Measurements from ENCODE around the gene ZMYND8.
"Not testable (repeated sequence)": the region's sequence is repeated elsewhere in the genome, so short reads cannot be mapped to it uniquely, and the experiment has no call there.

ZMYND8 gene

DNA sequence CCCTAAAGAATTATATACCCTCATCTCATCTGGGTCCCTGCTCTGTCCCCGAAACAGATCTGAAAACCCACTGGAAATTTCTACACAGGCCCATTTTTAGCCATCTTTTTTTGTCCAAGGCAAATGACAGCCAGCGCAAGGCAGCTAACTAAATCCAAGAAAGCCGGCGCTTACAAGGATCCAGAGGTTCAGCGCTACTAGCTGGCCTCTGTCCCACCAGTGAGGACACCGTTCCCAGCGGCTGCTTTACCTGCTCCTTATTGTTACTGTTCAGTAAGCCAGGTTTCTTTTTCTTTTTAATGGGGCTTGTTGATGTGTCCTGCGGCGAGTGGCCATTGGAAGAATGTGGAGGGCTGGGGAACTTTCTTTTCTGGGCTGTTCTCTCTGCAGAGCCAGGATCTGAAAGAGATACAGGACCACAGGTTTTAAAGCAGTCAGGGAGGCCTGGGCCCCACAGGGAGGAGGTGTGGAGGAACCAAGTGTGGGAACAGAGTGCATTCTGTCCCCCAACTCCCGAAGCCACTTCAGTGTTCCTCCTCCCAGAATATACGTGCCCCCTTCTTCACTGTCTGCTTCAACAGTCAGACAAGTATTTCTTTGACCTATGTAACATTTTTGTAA is 46.6 kb downstream of the ZMYND8 start:
- DNase-seq: no peak

DNA sequence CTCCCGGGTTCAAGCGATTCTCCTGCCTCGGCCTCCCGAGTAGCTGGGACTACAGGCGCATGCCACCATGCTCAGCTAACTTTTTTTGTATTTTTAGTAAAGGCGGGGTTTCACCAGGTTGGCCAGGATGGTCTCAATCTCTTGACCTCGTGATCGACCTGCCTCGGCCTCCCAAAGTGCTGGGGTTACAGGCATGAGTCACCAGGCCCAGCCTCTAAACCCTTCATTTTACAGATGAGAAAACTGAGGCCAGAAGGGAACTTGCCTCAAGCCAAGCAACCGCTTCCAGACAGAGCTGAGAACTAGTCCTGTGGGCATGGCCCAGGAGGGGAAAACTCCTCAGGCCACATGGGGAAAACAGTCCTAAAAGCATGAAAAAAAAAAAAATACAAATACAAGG is 47.1 kb downstream of the ZMYND8 start:
- DNase-seq: no peak

DNA sequence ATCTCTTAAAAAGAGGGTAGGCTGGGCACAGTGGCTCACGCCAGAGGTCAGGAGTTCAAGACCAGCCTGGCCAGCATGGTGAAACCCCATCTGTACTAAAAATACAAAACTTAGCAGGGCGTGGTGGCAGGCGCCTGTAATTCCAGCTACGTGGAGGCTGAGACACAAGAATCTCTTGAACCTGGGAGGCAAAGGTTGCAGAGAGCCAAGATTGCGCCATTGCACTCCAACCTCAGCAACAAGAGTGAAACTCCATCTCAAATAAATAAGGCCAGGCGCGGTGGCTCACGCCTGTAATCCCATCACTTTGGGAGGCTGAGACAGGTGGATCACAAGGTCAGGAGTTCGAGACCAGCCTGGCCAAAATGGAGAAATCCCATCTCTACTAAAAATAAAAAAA is 48.9 kb downstream of the ZMYND8 start:
- DNase-seq: not testable (repeated sequence)

DNA sequence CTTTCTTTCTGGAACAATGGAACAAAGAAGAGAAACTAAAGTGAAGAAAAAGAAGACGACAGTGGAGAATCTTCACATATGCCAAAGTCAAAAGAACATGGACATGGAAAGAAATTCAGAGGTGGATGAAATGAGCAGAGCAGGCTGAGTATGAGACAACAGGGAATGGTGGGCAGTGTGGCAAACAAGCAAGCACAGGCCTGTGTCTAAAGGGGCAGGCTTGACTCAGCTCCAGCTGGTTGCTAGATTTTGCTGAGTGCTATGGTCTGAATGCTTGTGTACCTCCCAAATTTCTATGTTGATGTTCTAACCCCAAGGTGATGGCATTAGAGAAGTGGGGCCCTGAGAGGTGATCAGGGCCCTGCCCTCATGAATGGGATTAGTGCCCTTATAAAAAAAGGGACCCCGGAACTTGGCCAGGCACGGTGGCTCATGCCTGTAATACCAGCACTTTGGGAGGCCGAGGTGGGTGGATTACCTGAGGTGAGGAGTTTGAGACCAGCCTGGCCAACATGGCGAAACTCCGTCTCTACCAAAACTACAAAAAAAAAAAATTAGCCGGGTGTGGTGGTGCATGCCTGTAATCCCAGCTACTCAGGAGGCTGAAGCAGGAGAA is 49.6 kb downstream of the ZMYND8 start:
- no peak for DNase-seq

DNA sequence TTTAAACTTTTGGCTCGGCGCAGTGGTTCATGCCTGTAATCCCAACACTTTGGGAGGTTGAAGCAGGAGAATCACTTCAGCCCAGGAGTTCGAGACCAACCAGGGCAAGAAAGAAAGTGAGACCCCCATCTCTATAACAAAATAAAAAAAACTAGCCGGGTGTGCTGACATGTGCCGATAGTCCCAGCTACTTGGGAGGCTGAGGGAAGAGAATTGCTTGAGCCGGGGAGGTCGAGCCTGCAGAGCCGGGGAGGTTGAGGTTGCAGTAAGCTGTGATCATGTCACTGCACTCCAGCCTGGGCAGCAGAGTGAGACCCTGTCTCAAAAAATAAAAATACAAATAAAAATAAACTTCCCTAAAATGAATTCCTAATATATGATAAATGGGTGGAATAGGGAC is 50.4 kb downstream of the ZMYND8 start:
- DNase-seq: no peak

DNA sequence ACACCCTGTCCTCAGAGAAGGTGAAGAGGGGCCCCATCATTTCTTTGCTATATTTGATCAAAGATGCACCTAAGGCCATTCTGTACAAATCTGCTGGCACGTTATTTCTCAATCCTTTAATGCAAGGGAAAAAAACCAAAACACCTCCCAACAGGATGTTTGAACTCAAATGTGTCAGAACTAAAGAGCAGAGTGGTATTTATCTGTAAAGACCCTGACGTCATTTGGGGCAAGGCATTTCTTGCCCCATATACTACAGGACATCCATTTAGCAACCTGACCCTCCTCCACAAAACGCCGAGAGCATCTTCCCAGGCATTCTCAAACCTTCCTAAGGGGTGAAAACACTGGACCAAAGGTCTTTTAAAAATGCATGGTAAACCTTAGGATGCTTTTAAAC is 50.8 kb downstream of the ZMYND8 start:
- DNase-seq: no peak

DNA sequence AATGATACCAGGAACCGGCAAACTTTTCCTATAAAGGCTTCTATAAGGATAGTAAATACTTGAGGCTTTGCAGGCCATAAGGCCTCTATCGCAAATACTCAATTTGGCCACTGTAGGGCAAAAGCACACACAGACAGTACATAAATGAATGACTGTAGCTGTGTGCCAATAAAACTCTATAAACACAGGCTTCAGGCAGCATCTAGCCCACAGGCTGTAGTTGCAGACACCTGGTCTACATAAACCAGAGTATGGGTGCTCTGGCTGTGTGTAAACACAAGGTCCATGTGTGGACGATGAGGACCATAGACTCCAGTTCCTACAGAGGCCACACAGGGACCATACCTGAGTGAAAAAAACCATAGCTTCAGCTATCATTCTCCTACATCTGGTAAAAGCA is 52.2 kb downstream of the ZMYND8 start:
- DNase-seq: no peak

DNA sequence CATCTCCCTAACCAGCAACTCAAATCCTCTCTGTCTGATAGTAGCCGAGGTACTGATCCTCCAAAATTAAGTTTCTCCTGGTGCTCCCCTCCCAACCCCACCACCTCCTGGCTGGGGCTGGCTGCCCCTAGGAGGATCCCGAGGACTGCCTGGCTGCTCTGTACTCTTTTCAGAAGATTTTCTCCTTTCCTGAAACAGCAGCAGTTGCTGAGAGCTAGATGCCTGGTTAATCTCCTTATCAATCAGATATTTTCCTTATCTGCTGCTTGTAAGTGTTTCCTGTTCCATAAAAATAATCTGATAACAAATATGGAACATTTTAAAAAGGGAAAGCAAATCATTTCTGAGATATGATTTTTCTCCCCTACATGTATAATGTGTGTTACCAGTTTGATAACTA is 52.8 kb downstream of the ZMYND8 start:
- no peak for DNase-seq

DNA sequence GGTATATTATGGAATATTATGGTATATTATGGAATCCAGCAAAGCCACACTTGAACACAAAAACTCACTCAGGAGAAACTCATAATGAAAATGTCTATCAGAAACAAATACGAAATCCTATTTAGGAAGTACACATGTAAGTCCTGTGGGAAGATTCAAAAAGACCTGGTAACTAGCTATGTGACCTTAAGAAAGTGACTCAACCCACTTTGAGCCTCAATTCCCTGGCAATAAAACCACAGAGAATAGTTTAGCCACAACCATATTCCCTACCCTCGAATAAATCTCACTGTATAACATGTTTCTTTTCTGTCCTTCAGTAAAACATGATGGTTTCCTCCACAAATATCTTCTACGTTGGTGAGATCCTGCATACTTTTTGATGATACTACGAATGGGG is 56.4 kb downstream of the ZMYND8 start:
- DNase-seq: no peak

DNA sequence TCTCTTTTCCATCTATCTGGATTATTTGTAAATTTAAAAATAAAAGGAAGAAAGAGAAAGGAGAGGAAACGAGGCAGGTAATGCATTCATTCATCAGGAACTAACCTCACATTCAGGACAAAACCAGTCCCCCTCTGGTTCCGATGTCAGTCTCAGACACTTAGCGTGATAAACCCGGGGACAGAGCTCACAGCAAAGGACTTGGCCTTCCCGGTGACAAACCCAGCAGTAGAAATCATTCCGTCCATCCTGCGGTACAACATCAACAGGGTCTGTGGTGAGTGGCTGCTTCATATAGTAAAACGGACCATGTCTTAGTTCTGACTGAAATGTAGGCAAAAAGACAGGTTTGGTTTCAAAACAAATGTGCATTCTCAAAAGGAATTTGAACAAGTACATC is 57.9 kb downstream of the ZMYND8 start:
- DNase-seq: no peak

DNA sequence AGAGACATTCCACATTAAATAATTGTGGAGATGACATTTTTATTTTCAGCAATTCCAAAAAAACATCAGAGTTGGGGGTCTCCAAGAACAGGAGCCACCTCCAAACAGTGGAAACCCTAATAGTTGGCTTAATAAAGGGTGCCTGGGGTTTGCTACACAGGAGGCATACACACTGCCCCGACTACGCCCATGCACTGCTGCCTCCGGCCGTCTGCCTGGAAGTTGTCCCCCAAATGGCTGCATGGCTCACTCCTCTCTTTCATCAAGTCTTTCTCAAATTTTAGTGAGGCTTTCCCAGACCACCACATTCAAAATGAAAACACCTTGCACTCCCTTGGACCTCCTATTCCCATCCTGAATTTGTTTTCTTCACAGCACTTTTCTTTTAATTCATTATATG is 58.8 kb downstream of the ZMYND8 start:
- no peak for DNase-seq

DNA sequence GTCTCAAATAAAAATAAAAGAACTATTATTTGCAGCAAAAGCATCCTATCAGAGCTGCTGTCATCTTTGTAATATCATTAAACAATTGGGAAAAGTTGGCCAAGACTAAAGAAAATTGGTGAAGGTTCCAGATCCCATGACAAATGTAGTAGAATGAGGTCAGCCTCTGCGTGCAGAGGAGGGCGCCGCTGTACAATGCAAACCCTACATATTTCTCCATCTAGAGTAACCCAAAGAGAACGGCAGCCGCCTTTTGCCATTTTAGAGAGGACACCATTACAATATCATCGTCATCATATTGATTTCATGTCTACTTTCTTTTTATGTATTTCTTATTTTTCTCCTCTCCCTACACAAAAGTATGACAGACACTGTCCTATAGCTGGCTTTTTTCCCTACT is 59.5 kb downstream of the ZMYND8 start:
- DNase-seq: no peak

DNA sequence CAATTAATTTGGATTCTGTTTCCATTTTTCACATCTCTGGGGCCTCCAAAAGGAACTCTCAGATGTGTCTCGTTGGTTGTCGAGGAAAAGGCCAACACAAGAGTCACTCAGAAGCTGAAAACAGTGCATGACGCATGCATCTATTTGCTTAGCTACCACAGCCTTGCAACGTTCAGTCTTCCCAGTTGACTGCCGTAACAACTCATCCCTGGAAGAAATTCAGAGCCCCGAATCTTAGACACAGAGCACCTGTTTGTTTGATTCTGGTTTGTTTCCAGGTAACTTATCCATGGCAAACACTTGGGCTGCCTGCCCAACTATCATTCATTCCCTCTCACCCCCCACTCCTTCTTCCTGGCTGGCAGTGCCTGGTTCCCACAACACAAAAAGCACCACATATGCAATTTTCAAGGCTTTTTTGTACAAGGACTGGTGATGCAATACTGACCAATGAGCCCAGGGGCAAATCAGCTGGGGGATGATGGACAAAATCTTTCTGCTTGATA is 60.5 kb downstream of the ZMYND8 start:
- no peak for DNase-seq

DNA sequence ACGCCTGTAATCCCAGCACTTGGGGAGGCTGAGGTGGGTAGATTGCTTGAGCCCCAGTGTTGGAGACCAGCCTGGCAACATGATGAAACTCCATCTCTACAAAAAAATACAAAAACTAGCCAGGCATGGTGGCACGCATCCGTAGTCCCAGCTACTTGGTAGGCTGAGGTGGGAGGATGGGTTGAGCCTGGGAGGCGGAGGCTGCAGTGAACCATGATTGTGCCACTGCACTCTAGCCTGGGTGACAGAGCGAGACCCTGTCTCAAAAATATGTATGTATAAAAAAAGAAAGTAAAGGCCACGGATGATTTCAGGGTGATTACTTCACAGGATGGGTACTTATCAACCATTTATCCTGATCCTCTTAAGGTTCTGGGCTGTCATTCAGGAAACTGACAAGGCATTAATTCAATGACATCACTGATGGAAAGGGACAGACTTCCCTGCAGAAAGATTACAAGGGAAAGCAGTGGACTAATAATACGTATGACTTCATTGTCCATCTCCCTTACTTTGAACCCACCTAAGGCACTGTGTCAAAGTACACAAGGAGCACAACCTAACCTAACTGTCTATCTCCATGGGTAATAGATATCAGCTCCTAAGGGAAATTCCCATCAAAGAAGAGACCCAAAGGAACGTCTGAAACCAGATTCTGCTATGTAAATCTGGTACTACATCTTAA is 61.2 kb downstream of the ZMYND8 start:
- DNase-seq: no peak

DNA sequence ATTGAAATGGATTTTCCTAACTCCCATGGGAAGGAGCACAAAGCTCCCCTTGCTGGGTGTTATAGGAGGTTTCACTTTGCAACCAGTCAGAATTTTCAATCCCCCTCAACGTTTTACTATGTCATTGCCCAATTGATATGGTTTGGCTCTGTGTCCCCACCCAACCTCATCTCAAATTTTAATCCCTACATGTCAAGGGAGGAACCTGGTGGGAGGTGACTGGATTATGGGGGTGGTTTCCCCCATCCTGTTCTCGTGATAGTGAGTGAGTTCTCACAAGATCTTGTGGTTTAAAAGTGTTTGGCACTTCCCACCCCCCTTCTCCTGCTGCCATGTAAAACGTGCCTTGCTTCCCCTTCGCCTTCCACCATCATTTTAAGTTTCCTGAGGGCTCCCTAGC is 62.9 kb downstream of the ZMYND8 start:
- DNase-seq: no peak

DNA sequence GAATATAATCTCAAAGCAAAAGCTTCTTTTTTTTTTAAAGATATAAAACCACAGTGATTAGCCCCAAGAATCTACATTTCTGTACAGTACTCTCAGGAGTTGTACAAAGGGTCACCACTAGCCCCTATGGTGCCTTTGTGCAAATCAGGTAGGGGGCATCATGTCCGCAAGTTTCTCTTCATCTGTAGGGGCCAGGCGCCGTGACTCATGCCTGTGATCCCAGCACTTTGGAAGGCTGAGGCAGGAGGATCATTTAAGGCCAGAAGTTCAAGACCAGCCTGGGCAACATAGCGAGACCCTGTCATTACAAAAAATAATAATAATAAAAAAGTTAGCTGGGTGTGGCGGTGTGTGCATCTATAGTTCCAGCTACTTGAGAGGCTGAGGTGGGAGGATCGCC is 63.9 kb downstream of the ZMYND8 start:
- no peak for DNase-seq

DNA sequence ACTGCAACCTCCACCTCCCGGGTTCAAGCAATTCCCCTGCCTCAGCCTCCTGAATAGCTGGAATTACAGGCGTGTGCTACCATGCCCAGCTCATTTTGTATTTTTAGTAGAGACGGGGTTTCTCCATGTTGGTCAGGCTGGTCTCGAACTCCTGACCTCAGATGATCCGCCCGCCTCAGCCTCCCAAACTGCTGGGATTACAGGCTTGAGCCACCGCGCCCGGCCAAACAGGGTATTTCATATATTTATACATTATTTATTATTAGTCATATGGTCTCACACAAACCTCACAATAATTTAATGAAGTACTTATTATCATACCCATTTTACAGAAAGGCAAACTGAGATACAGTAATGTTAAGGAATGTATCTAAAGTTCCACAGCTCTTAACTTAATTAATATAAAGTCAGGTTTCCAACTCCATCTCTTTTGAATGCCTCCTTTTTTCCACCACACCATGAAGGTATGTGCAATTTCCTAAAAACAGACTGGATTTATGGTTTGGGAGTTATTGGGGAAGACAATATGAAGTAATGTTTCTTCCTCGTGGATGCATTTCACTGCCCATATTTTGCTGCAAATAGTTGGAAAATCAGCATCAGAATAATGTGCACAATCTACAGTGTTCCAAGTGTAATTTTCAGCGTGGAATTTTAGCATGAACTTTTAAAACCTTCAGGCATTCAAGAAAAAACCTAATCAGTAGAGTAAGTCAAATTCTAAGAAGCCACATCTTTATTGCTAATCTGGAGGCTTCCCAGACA is 65.7 kb downstream of the ZMYND8 start:
- DNase-seq: no peak

DNA sequence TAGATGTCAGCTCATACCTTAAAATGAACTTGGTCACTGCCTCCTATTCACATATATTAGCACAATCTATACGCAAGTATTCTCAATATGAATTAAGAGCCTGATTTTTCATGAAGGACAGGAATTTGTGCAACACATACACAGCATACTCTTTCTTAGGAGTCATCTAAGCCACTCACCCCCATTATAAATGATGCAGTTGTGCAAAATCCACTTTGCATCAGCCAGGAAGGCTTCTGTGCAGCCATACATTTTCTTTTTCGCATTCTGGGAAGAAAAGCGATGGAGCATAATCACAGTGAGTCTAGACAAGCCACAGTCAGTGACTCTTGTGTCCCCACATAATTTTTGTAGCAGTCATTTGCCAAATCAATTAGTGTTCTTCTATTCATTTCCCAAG is 66.5 kb downstream of the ZMYND8 start:
- no peak for DNase-seq

DNA sequence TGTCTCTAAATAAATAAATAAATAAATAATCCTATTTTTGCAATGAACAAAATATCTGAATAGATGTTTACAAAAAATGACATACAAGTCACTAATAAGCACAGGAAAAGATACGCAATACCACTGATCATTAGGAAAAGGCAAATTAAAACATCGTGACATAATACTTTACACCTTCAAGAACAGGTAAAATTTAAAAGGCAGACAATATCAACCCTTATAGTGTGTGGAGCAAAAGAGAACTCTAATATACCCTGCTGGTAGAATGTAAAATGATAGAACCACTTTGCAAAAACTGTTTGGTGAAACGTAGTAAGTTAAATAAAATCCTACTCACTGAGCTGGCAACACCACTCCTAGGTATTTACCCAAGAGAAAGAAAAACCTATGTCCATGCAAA is 67.4 kb downstream of the ZMYND8 start:
- DNase-seq: no peak

DNA sequence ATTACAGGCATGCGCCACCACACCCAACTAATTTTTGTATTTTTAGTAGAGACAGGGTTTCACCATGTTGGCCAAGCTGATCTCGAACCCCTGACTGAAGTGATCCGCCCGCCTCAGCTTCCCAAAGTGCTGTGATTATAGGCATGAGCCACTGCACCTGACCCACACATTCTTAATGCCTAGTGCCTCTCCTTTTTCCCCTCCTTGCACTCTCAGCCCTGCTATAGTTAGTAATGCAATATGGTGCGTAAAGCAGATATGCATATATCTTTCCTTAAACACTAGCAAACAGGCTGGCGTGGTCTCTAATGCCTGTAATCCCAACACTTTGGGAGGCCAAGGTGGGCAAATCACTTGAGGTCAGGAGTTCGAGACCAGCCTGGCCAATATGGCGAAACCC is 68.0 kb downstream of the ZMYND8 start:
- not testable (repeated sequence) for DNase-seq

DNA sequence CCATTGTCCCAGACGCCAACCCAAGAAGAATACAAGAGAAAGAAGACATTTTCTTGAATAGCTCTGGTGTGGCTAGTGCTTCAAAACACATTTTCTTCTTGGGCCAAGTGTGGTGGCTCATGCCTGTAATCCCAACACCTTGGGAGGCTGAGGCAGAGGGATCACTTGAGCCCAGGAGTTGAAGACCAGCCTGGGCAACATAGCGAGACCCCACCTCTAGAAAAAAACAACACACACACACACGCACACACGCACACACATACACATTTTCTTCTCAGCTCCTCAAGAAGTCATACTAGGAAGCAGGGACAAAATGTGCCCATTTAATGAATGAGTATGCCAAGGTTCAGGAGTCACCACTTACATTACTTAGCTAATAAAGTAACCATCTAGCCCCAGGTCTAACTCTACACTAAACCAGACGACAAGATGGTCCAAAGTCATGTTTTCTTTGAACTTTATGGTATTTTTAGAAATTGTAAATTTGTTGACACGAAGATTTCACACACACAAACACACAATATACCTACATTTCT is 68.8 kb downstream of the ZMYND8 start:
- no peak for DNase-seq

DNA sequence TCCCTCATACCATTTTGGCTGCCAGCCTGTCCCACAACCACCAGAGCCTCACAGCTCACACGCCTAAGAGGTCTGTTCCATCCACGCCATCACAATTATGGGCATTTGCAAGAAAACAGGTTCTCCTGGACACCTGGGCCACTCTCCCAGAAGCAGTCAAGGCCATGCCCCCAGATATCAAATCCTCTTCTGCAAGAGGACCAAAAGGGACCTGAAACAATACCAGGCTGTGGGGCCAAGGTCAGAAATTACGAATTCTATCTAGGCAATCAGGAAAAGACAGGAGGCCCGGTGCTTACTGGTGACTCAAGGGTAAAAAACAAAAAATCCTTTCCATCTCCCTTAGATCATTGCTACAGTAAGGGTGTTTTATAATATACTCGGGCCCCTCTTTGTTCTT is 69.8 kb downstream of the ZMYND8 start:
- DNase-seq: no peak

DNA sequence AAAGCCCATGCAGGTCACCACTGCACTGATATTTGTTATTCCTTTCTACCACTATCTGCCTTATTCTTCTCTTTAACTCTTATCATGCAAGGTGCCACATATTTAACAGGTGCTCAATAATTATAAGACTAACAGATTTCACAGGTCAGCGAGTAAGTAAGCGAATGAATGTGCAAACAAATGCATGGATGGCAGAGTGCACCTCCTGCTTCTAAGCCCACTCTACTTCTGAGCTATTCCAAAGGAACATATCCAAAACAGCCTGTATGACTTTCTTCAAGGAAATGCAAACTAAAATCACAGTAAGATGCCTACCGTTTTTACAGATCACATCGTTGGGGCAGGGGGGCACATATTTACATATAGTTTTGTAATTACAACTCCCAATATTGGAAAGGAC is 71.3 kb downstream of the ZMYND8 start:
- DNase-seq: no peak

DNA sequence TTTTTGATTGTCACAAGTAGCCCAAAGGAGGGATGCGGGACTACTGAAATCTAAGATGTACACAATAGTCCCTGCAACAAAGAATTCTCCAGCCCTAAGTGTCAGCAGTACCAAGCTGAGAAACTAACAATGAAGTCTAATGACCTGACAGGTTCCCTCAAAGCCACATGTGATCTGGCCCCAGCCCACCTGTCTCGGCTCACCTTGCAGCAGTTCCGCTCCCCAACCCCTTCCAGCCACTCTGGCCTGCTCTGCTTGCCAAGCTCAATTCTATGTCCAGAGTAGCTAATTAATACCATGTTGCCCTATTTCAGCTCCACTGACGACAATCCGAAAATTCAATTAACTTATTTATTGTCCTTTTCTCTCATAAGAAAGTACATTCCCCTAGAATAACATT is 72.1 kb downstream of the ZMYND8 start:
- DNase-seq: no peak
